ACC112 (cell line): ENCODE data around the gene CCNI2.
A peak's percentile ranks its signal among the peaks of the same experiment; 100 is the strongest.

Experiments used
- H2AFZ ChIP-seq: fragments of 200-600 bp; sonication (generic); one replicate; pipeline ENCODE4 v1.6.0; 2017; ENCODE audit warnings: antibody characterized with exemption, low read length; ENCODE audit not compliant: unreplicated experiment
- H3K27ac ChIP-seq: fragments of 200-600 bp; sonication (generic); 2 replicates; pipeline ENCODE4 v1.5.1; 2014; ENCODE audit warnings: low read depth, mild to moderate bottlenecking, antibody characterized with exemption, low read length, moderate library complexity
- H3K27me3 ChIP-seq: fragments of 200-600 bp; sonication (generic); 2 replicates; pipeline ENCODE4 v1.6.1; 2014; ENCODE audit warnings: mild to moderate bottlenecking, antibody characterized with exemption, low read length, moderate library complexity, mixed read lengths; ENCODE audit not compliant: insufficient read depth
- H3K36me3 ChIP-seq: fragments of 200-600 bp; sonication (generic); 2 replicates; pipeline ENCODE4 v1.6.1; 2016; ENCODE audit warnings: mild to moderate bottlenecking, antibody characterized with exemption, low read length, moderate library complexity, mixed read lengths; ENCODE audit not compliant: insufficient read depth
- H3K4me1 ChIP-seq: fragments of 200-600 bp; sonication (generic); one replicate; pipeline ENCODE4 v1.6.1; 2016; ENCODE audit warnings: low read length, mixed read lengths; ENCODE audit not compliant: insufficient read depth, unreplicated experiment, control insufficient read depth
- H3K4me3 ChIP-seq: fragments of 200-600 bp; sonication (generic); 2 replicates; pipeline ENCODE4 v1.5.1; 2014; ENCODE audit warnings: mild to moderate bottlenecking, low read depth, low read length
- H3K79me2 ChIP-seq: fragments of 200-600 bp; sonication (generic); one replicate; pipeline ENCODE4 v1.6.0; 2016; ENCODE audit warnings: low read length; ENCODE audit not compliant: control insufficient read depth, unreplicated experiment, insufficient read depth

Gene CCNI2, protein sequence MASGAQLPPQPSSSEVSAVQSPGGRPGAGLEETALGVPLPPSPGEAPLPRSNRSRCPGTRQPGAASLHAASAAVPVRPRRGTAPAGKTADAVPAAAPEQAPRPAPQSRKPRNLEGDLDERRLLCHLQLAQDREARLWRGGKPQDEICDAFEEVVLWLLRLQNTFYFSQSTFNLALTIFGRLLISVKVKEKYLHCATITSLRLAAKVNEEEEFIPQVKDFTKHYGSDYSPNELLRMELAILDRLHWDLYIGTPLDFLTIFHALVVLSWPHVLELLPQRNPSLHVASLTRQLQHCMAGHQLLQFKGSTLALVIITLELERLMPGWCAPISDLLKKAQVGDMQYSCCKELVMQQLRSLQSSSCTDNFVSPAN

GRCh38 chr5:132746954-132747615, at the start of gene CCNI2:
TSS of gene CCNI2 (plus strand) at chr5:132747426. CDS start at chr5:132747496, 70 bp downstream.
- no peaks in the 10 kb centered on the region for H3K36me3 ChIP-seq
- peak within 1 kb of the TSS; percentile 50 for H2AFZ ChIP-seq
- H3K79me2 ChIP-seq, result no peaks in the 10 kb centered on the region
- H3K4me3 ChIP-seq, result peak within 1 kb of the TSS; percentile 72; the same call in 1 of the 2 replicates
- H3K27me3 ChIP-seq, result peaks cover 52% of the 10 kb centered on the region
- H3K27ac ChIP-seq, result no peak within 1 kb of the TSS
- H3K4me1 ChIP-seq, result peaks cover 17% of the 10 kb centered on the region

GRCh38 chr5:132704875-132705274, 42.4 kb upstream of the CCNI2 start:
- Histone ChIP-seq H2AFZ (no peak overlapping the region), H3K4me1 (peaks cover 10% of the 10 kb centered on the region), H3K36me3 (no peaks in the 10 kb centered on the region; the same call in 1 of the 2 replicates), H3K4me3 (no peak overlapping the region), H3K27me3 (no peaks in the 10 kb centered on the region), H3K27ac (no peak overlapping the region), H3K79me2 (no peaks in the 10 kb centered on the region)

DNA sequence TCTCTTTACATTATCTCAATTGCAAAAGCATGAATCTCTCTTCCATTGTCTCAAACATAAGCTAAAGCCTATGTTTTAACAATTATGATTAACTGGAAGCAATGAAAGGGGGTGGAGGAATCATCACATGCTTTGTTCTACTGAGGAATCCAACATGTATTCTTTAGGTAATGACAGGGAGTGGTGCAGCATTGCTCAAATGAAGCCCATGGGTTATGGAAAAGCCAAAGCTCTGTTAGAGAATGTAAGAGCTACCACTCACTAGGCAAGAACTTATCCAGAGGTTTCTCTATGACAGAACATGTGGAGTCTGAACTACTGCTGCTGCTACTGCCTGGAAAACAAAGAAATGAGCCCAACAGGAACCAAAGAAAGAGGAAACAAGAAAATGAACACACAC, 38.6 kb upstream of the CCNI2 start:
- Histone ChIP-seq H3K36me3 (no peaks in the 10 kb centered on the region), H3K4me3 (no peak overlapping the region), H3K27ac (no peak overlapping the region), H3K27me3 (no peaks in the 10 kb centered on the region), H2AFZ (no peak overlapping the region), H3K79me2 (no peaks in the 10 kb centered on the region), H3K4me1 (peaks cover 10% of the 10 kb centered on the region)

GRCh38 chr5:132714456-132715307, 32.5 kb upstream of the CCNI2 start:
- H2AFZ ChIP-seq, result no peak overlapping the region
- no peak overlapping the region for H3K27ac ChIP-seq
- no peaks in the 10 kb centered on the region for H3K4me1 ChIP-seq
- H3K4me3 ChIP-seq, result peak overlapping the region; percentile 21; the same call in 1 of the 2 replicates
- no peaks in the 10 kb centered on the region for H3K27me3 ChIP-seq
- no peaks in the 10 kb centered on the region for H3K79me2 ChIP-seq
- no peaks in the 10 kb centered on the region for H3K36me3 ChIP-seq

GRCh38 chr5:132718544-132719312, 28.5 kb upstream of the CCNI2 start:
- no peaks in the 10 kb centered on the region for H3K4me1 ChIP-seq

GRCh38 chr5:132725745-132726144, 21.5 kb upstream of the CCNI2 start:
- no peak overlapping the region for H2AFZ ChIP-seq
- no peaks in the 10 kb centered on the region for H3K36me3 ChIP-seq
- H3K27ac ChIP-seq, result no peak overlapping the region
- no peaks in the 10 kb centered on the region for H3K79me2 ChIP-seq
- no peaks in the 10 kb centered on the region for H3K27me3 ChIP-seq
- H3K4me1 ChIP-seq, result no peaks in the 10 kb centered on the region
- no peak overlapping the region for H3K4me3 ChIP-seq

More at GRCh38 chr5:132718544-132719312, 28.5 kb upstream of the CCNI2 start:
- H3K27me3 ChIP-seq, result no peaks in the 10 kb centered on the region
- no peak overlapping the region for H2AFZ ChIP-seq
- H3K4me3 ChIP-seq, result no peak overlapping the region
- H3K27ac ChIP-seq, result no peak overlapping the region
- H3K79me2 ChIP-seq, result no peaks in the 10 kb centered on the region
- no peaks in the 10 kb centered on the region for H3K36me3 ChIP-seq

- H3K27me3 ChIP-seq, result no peaks in the 10 kb centered on the region
- H3K4me1 ChIP-seq, result no peaks in the 10 kb centered on the region
- H2AFZ ChIP-seq, result no peak overlapping the region
- H3K4me3 ChIP-seq, result no peak overlapping the region
- no peak overlapping the region for H3K27ac ChIP-seq
- no peaks in the 10 kb centered on the region for H3K79me2 ChIP-seq
- H3K36me3 ChIP-seq, result no peaks in the 10 kb centered on the region
Measured at GRCh38 chr5:132729896-132730295, 17.3 kb upstream of the CCNI2 start.

- Histone ChIP-seq H3K79me2 (peaks cover 6% of the 10 kb centered on the region), H3K4me3 (no peak overlapping the region), H3K36me3 (no peaks in the 10 kb centered on the region), H3K27ac (no peak overlapping the region), H2AFZ (no peak overlapping the region), H3K27me3 (no peaks in the 10 kb centered on the region), H3K4me1 (peaks cover 6% of the 10 kb centered on the region)
Measured at GRCh38 chr5:132733499-132734148, 13.6 kb upstream of the CCNI2 start.

DNA sequence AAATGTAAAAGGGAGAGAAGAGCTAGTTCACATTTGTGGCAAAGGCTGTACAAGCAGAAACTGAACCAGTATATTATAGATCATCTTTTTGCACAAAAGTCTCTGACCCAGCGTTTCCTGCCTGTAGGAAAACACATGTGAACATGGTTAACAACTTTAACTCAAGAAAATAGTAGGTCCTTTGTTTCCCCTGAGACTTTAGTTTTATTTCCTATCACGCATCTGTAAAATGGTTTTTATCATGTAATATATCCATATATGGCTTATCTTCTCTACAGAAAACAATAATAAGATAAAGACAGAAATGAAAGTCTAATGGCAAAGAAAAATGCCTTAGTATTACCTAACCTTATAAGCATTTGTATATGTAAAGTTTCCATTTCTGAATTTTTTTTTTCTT, 12.5 kb upstream of the CCNI2 start:
- Histone ChIP-seq H3K4me1 (peaks cover 6% of the 10 kb centered on the region), H3K36me3 (no peaks in the 10 kb centered on the region), H3K79me2 (peaks cover 6% of the 10 kb centered on the region), H3K27ac (no peak overlapping the region), H3K4me3 (no peak overlapping the region), H2AFZ (no peak overlapping the region), H3K27me3 (no peaks in the 10 kb centered on the region)
